Ishikawa (cell line): ENCODE results near the gene SMCHD1.

Experiments
- CEBPB ChIP-seq: IDR thresholded peaks from 2 replicates; pipeline ENCODE4 v1.6.1; 2012
- CREB1 ChIP-seq: IDR thresholded peaks from 2 replicates; pipeline ENCODE4 v1.6.1; 2012; ENCODE audit warnings: low read depth
- EGR1 ChIP-seq: IDR thresholded peaks from 2 replicates; pipeline ENCODE4 v1.6.1; 2012
- EP300 ChIP-seq: IDR thresholded peaks from 2 replicates; pipeline ENCODE4 v1.6.1; 2012; ENCODE audit warnings: borderline replicate concordance
- FOXM1 ChIP-seq: IDR thresholded peaks from 2 replicates; pipeline ENCODE4 v1.6.1; 2012; ENCODE audit warnings: low read depth, borderline replicate concordance
- MAX ChIP-seq: IDR thresholded peaks from 2 replicates; pipeline ENCODE4 v1.6.1; 2012
- RAD21 ChIP-seq: IDR thresholded peaks from 2 replicates; pipeline ENCODE4 v1.6.1; 2012; ENCODE audit warnings: low read depth
- REST ChIP-seq: IDR thresholded peaks from 2 replicates; pipeline ENCODE4 v1.6.1; 2012; ENCODE audit warnings: low read depth, mild to moderate bottlenecking
- TAF1 ChIP-seq: IDR thresholded peaks from 2 replicates; pipeline ENCODE4 v1.6.1; 2012; ENCODE audit warnings: low read depth, mild to moderate bottlenecking
- TEAD4 ChIP-seq: IDR thresholded peaks from 2 replicates; pipeline ENCODE4 v1.6.1; 2012
- YY1 ChIP-seq: IDR thresholded peaks from 2 replicates; pipeline ENCODE4 v1.6.1; 2012; ENCODE audit warnings: low read depth

GRCh38 chr18:2657788-2658458 is 2.4 kb downstream of the SMCHD1 start:
- no peak for TF ChIP-seq EP300
- TF ChIP-seq CREB1: no peak
- TF ChIP-seq CEBPB: no peak
- TF ChIP-seq YY1: no peak
- no peak for TF ChIP-seq EGR1
- no peak for TF ChIP-seq TAF1
- no peak for TF ChIP-seq MAX
- no peak for TF ChIP-seq RAD21
- TF ChIP-seq REST: no peak
- no peak for TF ChIP-seq FOXM1
- no peak for TF ChIP-seq TEAD4
